ENCODE data around the gene CHRNA5. TPM values are rescaled to one million over a fixed set of nuclear protein-coding genes. Genes with fewer than 3 reads are reported as not detected.

Gene CHRNA5
- polyA plus RNA-seq, 10 donors = 0.47 to 3.7 (median 1.7) TPM

- DNase-seq = peak; percentile 24 to 76 (median 62)
These were observed 73.5 kb downstream of the CHRNA5 start for GRCh38 chr15:78638658-78639314.

- peak in 1 of 3 donors; percentile 13 for DNase-seq
These were observed 75.3 kb downstream of the CHRNA5 start for GRCh38 chr15:78640527-78641101.

- peak in 2 of 3 donors; percentile 22 to 75 for DNase-seq
These were observed 75.9 kb downstream of the CHRNA5 start, which contains the start of gene CHRNB4 for GRCh38 chr15:78641102-78641748. TSS of gene CHRNB4 (minus strand) at chr15:78641210. CDS start at chr15:78641133, 77 bp downstream.

- DNase-seq = no peak
These were observed 76.5 kb downstream of the CHRNA5 start for GRCh38 chr15:78641749-78642275.

- peak in 2 of 3 donors; percentile 8 to 45 for DNase-seq
These were observed 77.0 kb downstream of the CHRNA5 start for GRCh38 chr15:78642331-78642730.

Other genes with a start within 250 kb of the CHRNA5 start
- 100 to 1,000 TPM in 1 of 10 donors, 10 to 100 TPM in 8, 1 to 10 TPM in 1; 7.7 to 110 (median 53.8) TPM for gene CRABP1, start 225.2 kb upstream of the CHRNA5 start, polyA plus RNA-seq (ENCODE audit: insufficient read length in 10 of 10)
- gene IREB2, start 127.3 kb upstream of the CHRNA5 start, polyA plus RNA-seq (ENCODE audit: insufficient read length in 10 of 10) = 10 to 100 TPM; 35.1 to 54.0 (median 42.4) TPM
- gene HYKK, start 57.9 kb upstream of the CHRNA5 start, polyA plus RNA-seq (ENCODE audit: insufficient read length in 10 of 10) = 1 to 10 TPM; 1.5 to 3.8 (median 2.1) TPM
- gene PSMA4, start 25.1 kb upstream of the CHRNA5 start, polyA plus RNA-seq (ENCODE audit: insufficient read length in 10 of 10) = 100 to 1,000 TPM; 136 to 185 (median 164) TPM
- under 1 TPM in 8 of 10 donors, not detected in 2; 0.05 to 0.48 (median 0.24) TPM for gene CHRNA3, start 55.5 kb downstream of the CHRNA5 start, polyA plus RNA-seq (ENCODE audit: insufficient read length in 10 of 10)
- gene CHRNB4, start 75.7 kb downstream of the CHRNA5 start, polyA plus RNA-seq (ENCODE audit: insufficient read length in 10 of 10) = 1 to 10 TPM in 2 of 10 donors, under 1 TPM in 8; 0.16 to 1.2 (median 0.41) TPM
- 10 to 100 TPM; 12.9 to 23.2 (median 18.0) TPM for gene ADAMTS7, start 245.9 kb downstream of the CHRNA5 start, polyA plus RNA-seq (ENCODE audit: insufficient read length in 10 of 10)

Measured in muscle of back (tissue), 11 donors.